Heart left ventricle (tissue), 16 donors: Measurements from ENCODE around the gene AKNA. TPM values are rescaled to one million over a fixed set of nuclear protein-coding genes. Genes with fewer than 3 reads are reported as not detected.

Experiments
- ATAC-seq, 4 donors: fragments of 200-7000 bp; cut with Tn5 transposase; one replicate each; pipeline ENCODE4 v1.9.1; 2020 to 2022; ENCODE audit warnings: moderate library complexity in 4 of 4, mild to moderate bottlenecking in 3 of 4, moderate number of reproducible peaks in 1 of 4
- DNase-seq, 5 donors: peaks; one replicate each; pipeline ENCODE4 v3.0.0-alpha.2; 2020
- H3K27ac ChIP-seq, 12 donors: fragments of 200-600 bp; sonication (generic) in 4 of 12; one replicate each; pipeline versions ENCODE4 v1.5.0 to v1.8.0; 2016 to 2022; ENCODE audit warnings: mild to moderate bottlenecking in 2 of 12
- H3K27me3 ChIP-seq, 9 donors: fragments of 200-600 bp; sonication (generic) in 2 of 9; one replicate each; pipeline versions ENCODE4 v1.5.1 to v1.8.0; 2016 to 2022; ENCODE audit warnings: mild to moderate bottlenecking in 3 of 9
- H3K36me3 ChIP-seq, 9 donors: fragments of 200-600 bp; sonication (generic) in 2 of 9; one replicate each; pipeline versions ENCODE4 v1.5.0 to v1.8.0; 2018 to 2022; ENCODE audit warnings: mild to moderate bottlenecking in 2 of 9
- H3K4me1 ChIP-seq, 12 donors: fragments of 200-600 bp; sonication (generic) in 4 of 12; one replicate each; pipeline versions ENCODE4 v1.5.0 to v1.8.0; 2016 to 2022; ENCODE audit warnings: mild to moderate bottlenecking in 3 of 12
- H3K4me3 ChIP-seq, 12 donors: fragments of 200-600 bp; sonication (generic) in 4 of 12; one replicate each; pipeline versions ENCODE4 v1.5.0 to v1.8.0; 2017 to 2022; ENCODE audit warnings: mild to moderate bottlenecking in 9 of 12, moderate library complexity in 4 of 12
- H3K9me3 ChIP-seq, 12 donors: fragments of 200-600 bp; sonication (generic) in 4 of 12; one replicate each; pipeline versions ENCODE4 v1.5.0 to v1.8.0; 2016 to 2022; ENCODE audit warnings: mild to moderate bottlenecking in 1 of 12
- CTCF ChIP-seq, 12 donors: fragments of 200-600 bp; sonication (generic) in 4 of 12; IDR thresholded peaks; one replicate each; pipeline versions ENCODE4 v1.5.0 to v1.8.0; 2018 to 2022; ENCODE audit warnings: antibody characterized with exemption in 12 of 12, mild to moderate bottlenecking in 5 of 12
- POLR2A ChIP-seq, 2 donors: fragments of 450-650 bp; IDR thresholded peaks; one replicate each; pipeline ENCODE4 v1.6.1; 2017; ENCODE audit warnings: antibody characterized with exemption in 2 of 2, mild to moderate bottlenecking in 2 of 2, moderate library complexity in 2 of 2
- WGBS, 4 donors: extraction: QIAGEN DNeasy Blood & Tissue Kit in 2 of 4; methylation state at CpG; one replicate each; pipeline versions ENCODE4 v1.1.5 to v1.1.7; 2013 to 2018; 5-methylcytosine and 5-hydroxymethylcytosine counted together
- intact Hi-C, 10 donors: fragments of 100-400 bp; cut with DNase I; formaldehyde crosslinking; loops; one replicate each; pipeline versions ENCODE4 v1.11.1 to v1.14.2; 2022
- polyA plus RNA-seq, 2 donors: library from polyadenylated mRNA; stranded (reverse); fragments of 200-250 nt; gene quantifications; one replicate each; pipeline ENCODE4 v1.2.3, GENCODE V29; 2013
- total RNA-seq, 9 donors: library from RNA; depleted of rRNA in 2 of 9; stranded (reverse); fragments of >200 nt in 2 of 9; fragmentation: NEBNext Ultra II Directional in 3 of 9; extraction: Animal tissue kit (Norgen Biotek cat#: 25700) in 3 of 9; gene quantifications; one replicate each; pipeline versions ENCODE4 v1.1.0 to v1.2.4, GENCODE V29; 2016 to 2023
- donor health status: ischemic (EF 13 %, LVEDD 7.1; RV severe dilation, severe dysfunction).
- donor health status: healthy with polysubstance abuse.
- donor health status: DM: no; HTN: yes; CAD: no.
- donor health status: DM: no; HTN: no; CAD: no.
- donor health status: ischemic (EF 25% LVEDD 6.9; RV normal size, moderate dysfunction).
- donor health status: ischemic (EF 25% LVEDD 5.7; RV mildly dilated, moderate dysfunction).
- donor health status: healthy.
- donor health status: DM: yes; HTN: yes; CAD: no.
- donor health status: ischemic (EF 35%, LVEDD 5.7; RV mildly dilated, moderate dysfunction).
- donor health status: nonischemic (EF 11% LVEDD 7.7; RV severe dilation, severe dysfunction).
- donor health status: DM: yes; HTN: yes; CAD: no.
- donor health status: PGD.
- donor health status: ischemic (EF 29% LVEDD 5.4; RV normal size, mild dysfunction).
- donor health status: nonischemic (EF 23%, LVEDD 6.1; RV moderate dilation, normal function).

The AKNA gene
- total and polyA plus RNA-seq, 11 donors: 2.5 to 30.8 (median 4.4) TPM

GRCh38 chr9:114319147-114319546 is 68.6 kb downstream of the AKNA start:
- Histone ChIP-seq H3K9me3 (peaks cover 0 to 5% (median 0%) of the 10 kb centered on the region in 12 donors), H3K4me1 (no peaks in the 10 kb centered on the region), H3K27ac (no peak overlapping the region), H3K4me3 (no peak overlapping the region), H3K27me3 (peaks cover 0 to 7% (median 0%) of the 10 kb centered on the region in 9 donors), H3K36me3 (no peaks in the 10 kb centered on the region)
- 79 to 88% (median 82%) methylated on average over 3 of the region's 3 CpGs for WGBS, 4 donors
- intact Hi-C loops: no loop called here
- no peak for DNase-seq
- TF ChIP-seq CTCF (IDR thresholded peaks at IDR 0.05) (no peak), POLR2A (IDR thresholded peaks at IDR 0.05) (no peak)
- ATAC-seq: no peak

DNA sequence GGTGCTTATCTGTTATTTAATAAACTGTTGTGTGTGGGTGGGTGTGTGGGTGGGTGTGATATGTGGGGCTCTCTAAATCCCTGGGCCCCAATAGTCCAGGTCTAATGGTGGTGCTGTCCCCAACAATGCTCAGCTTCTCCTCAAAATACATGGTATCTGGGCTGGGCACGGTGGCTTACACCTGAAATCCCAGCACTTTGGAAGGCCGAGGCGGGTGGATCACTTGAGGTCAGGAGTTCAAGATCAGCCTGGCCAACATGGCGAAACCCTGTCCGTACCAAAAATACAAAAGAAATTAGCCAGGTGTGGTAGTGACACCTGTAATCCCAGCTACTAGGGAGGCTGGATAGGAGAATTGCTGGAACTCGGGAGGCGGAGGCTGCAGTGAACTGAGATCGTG is 69.4 kb downstream of the AKNA start:
- Histone ChIP-seq H3K4me1 (no peaks in the 10 kb centered on the region), H3K27me3 (peaks cover 0 to 7% (median 0%) of the 10 kb centered on the region in 9 donors), H3K4me3 (no peak overlapping the region), H3K36me3 (no peaks in the 10 kb centered on the region), H3K9me3 (peaks cover 0 to 5% (median 0%) of the 10 kb centered on the region in 12 donors), H3K27ac (no peak overlapping the region)
- DNase-seq: no peak
- no peak for TF ChIP-seq CTCF (IDR thresholded peaks at IDR 0.05)
- TF ChIP-seq POLR2A (IDR thresholded peaks at IDR 0.05): no peak
- WGBS, 4 donors: 83 to 90% (median 88%) methylated on average over 8 of the region's 8 CpGs
- no peak for ATAC-seq
- intact Hi-C loops: no loop called here

DNA sequence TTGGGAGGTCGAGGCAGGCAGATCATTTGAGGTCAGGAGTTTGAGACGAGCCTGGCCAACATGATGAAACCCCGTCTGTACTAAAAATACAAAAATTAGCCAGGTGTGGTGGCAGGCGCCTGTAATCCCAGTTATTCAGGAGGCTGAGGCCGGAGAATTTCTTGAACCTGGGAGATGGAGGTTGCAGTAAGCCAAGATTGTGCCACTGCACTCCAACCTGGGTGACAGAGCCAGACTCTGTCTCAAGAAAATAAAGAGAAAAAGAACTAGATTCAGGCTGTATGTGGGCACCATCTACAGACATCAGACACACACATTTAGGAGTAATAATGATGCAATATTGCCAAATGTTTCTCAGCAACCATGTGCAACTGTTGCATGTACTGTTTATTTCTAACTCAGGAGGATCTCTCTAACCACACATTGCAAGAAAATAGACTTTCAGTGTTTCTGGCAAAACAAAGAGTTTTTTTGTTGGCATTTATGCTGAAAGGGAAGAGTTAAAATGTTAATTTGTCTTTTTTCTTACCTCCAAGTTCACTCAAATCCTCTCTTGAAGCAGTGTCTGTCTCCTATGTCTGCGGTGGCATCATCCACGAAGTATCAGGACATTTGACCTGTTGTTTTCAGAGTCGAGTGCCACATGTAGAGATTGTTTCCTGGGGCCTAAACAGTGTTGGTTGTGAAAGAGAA is 70.0 kb downstream of the AKNA start:
- intact Hi-C loops: no loop called here
- Histone ChIP-seq H3K27ac (no peak overlapping the region), H3K9me3 (peaks cover 0 to 5% (median 0%) of the 10 kb centered on the region in 12 donors), H3K4me1 (no peaks in the 10 kb centered on the region), H3K4me3 (no peak overlapping the region), H3K27me3 (peaks cover 0 to 7% (median 0%) of the 10 kb centered on the region in 9 donors), H3K36me3 (no peaks in the 10 kb centered on the region)
- WGBS, 4 donors: 78 to 83% (median 81%) methylated on average over 8 of the region's 8 CpGs
- ATAC-seq (no peak), DNase-seq (no peak)
- no peak for TF ChIP-seq CTCF (IDR thresholded peaks at IDR 0.05)
- no peak for TF ChIP-seq POLR2A (IDR thresholded peaks at IDR 0.05)

DNA sequence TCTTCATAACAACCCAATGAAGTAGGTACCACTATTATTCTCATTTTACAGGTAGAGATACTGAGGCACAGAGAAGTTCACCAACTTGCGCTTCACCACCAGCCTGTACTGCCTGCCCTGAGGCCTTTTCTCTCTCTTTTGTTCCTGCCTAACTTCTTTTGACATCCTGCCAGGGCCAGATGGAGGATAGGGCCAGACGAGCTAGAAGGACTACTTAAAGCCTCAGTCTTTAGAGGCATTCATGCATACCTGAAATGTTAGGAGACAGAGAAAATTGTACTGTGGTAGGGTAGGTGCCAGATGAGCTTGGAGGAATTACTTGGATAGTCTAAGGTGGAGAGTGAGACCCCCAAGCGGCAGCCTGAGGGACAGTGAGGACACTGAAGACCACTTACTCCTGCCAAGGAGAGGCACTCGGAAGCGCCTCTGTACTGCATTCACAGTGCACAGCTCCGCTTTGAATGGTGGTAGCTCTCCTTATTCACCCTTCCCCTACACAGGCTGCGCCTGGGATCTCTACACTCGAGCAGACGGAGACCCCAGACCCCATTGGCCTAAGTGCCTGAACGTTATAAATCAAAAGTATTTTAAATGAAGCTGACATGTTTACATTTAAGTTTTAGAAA is 71.1 kb downstream of the AKNA start:
- WGBS, 4 donors: 77 to 84% (median 84%) methylated on average over 10 of the region's 10 CpGs
- Histone ChIP-seq H3K27me3 (peaks cover 0 to 7% (median 0%) of the 10 kb centered on the region in 9 donors), H3K4me3 (no peak overlapping the region), H3K27ac (no peak overlapping the region), H3K9me3 (peaks cover 0 to 5% (median 0%) of the 10 kb centered on the region in 12 donors), H3K36me3 (peaks cover 0 to 2% (median 0%) of the 10 kb centered on the region in 9 donors), H3K4me1 (no peaks in the 10 kb centered on the region)
- ATAC-seq: no peak
- no peak for TF ChIP-seq POLR2A (IDR thresholded peaks at IDR 0.05)
- intact Hi-C loops: no loop called here
- DNase-seq: peak in 1 of 5 donors; percentile 5
